ENCODE results near the gene RAB30.

The RAB30 gene, protein sequence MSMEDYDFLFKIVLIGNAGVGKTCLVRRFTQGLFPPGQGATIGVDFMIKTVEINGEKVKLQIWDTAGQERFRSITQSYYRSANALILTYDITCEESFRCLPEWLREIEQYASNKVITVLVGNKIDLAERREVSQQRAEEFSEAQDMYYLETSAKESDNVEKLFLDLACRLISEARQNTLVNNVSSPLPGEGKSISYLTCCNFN

DNA sequence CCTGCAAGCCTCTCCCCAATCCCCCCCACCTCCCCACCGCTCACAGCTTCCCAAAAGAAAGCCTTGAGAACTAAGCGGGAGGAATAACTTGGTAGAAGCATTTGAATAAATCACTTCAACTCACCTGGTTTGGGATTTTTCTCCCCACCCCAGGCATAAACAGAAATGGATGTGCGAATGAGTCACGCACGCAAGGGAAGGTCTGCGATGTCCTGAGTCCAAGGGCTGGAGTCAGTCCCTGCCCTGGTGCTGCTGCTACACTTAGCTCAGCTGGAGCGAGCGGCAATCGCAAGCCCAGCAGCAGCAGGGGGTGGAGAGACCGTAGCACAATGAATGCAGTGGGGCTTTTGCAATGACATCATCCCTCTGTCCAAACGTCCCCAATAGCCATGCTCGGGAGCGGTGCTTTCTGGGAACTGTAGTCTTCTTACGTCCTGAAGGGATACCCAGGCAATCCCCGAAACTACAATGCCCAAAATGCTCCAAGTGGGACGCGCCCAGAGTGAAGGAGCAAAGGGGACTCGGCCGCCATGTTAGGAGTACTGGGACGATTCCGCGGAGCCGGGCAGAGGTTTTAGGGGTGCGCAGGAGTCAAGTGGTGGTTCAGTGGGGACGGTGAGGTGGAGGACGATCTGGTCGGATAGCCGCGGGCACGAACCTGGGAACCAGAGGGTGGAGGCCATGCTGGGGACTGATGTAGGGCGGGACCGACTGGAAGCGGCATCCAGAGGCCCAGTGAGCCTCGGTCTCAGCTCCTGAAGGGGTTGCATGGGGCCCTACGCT is at the start of gene RAB30:
Gene RAB30 (minus strand): TSS at position 331 of the 783 bp plus-strand sequence. CDS start 74,581 bp downstream, outside the sequence.
- FAIRE-seq: peak; percentile 90
- DNase-seq (ENCODE audit: low spot score): peak; percentile 99

DNA sequence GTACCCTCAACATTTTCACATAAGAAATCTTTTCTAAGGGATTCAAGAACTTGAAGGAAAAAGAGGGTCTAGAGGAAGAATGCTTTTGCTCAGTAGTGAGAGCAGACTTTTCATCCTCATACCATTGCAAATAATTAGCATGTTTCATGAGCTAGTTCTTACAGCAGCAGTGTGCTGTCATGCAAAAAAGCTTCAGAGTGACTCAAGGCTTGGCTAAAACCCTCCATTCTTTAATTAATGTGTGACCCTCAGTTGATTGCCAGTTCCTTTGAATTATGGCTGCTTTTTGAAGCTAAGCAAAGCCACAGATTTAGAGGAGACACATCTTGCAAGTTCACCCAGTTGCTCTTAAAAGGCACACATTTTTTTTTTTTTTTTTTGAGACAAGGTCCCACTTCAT is 48.6 kb upstream of the RAB30 start:
- FAIRE-seq: no peak
- no peak for DNase-seq (ENCODE audit: low spot score)

DNA sequence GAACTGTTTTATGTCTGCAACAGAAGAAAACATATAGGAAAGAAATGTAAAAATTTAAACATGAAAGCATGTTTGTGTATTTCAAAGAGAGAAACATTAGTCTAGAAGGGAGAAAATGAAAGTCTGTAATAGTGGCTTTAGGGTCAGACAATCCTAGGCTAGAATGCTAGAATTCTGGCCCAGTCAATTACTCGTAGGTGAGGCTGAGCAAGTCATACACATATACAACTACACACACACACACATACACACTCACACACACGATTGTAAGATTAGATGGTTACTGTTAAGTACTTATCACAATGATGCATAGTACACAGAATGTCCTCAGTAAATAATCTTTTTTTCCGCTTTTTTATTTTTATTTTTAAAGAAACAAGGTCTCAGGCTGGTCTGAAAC is 47.5 kb upstream of the RAB30 start:
- FAIRE-seq: no peak
- DNase-seq (ENCODE audit: low spot score): no peak

DNA sequence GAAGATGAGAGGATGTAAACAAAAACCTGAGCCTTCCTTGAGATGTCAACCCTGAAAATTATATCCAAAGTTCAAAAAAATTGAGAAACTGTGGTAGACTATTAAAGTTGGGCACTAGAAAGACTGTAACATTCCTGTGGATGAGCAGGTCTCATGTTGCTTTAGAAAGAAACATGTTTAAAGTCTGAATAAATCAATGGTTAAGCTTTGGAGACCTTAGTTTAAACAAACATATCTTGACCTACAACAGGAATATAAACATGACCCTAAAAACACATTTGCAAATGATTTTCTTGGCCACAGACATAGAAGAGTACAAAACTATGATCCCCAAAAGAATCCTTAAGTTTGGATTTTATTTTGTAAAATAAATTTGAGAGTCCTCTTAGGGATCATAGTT is 47.1 kb upstream of the RAB30 start:
- FAIRE-seq: no peak
- DNase-seq (ENCODE audit: low spot score): no peak

DNA sequence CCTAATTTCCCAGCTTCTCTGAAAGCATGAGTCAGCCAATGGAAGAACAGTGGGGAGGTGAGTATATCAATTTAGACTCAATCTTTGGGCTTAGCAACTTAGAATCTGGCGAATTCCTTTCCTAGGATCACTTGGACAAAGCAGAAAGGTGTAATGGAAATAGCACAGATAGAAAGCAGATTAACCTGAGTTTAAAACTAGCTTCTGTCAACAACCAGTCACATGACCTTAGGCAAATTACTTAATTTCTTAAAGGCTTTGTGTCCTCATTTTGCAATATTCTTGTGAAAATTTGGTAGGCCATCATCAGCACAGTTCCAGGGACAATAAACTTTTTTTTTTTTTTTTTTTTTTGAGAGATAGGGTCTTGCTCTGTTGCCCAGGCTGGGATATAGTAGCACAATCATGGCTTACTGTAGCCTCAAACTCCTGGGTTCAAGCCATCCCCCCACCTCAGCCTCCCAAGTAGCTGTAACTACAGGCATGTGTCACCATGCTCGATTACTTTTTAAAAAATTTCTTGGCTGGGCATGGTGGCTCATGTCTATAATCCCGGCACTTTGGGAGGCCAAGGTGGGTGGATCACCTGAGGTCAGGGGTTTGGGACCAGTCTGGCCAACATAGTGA is 44.4 kb upstream of the RAB30 start:
- FAIRE-seq (no peak), DNase-seq (ENCODE audit: low spot score) (no peak)

DNA sequence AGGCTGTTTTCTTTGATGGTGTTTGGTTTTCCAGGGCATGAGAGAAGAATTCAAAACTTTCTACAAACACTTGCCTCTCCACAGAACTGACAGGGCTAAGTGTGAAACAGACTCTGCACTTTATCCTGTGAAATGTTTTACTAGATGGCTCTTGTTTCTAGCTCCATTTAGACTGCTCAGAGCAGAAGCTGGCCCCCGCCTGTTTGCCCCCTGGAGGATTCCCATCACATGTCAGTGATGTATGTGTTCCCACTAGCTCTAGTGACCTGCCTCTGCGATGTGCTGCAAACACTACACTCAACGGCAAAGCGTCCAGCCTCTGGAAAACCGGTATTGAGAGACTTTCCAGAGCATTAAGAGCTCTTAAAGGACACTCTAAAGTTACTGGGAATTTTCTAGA is 43.9 kb upstream of the RAB30 start:
- no peak for DNase-seq (ENCODE audit: low spot score)
- FAIRE-seq: no peak

DNA sequence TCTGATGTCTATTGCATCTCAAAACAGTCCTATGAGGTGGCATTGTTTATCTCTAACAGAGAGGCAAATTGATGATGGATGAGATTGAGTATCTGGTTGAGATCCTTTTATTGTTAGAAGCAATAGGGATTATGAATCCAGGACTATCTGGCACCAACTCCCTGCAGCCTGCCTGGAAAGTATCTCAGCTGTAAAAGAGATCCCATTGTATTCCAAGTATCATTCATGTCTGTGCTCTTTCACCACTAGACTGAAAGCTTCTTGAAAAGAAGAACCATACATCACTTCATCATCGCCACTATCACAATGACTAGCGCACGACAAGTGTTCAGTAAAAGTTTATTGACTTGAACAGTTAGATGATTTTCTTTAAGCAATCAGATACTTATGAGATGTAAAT is 43.3 kb upstream of the RAB30 start:
- DNase-seq (ENCODE audit: low spot score): no peak
- no peak for FAIRE-seq

DNA sequence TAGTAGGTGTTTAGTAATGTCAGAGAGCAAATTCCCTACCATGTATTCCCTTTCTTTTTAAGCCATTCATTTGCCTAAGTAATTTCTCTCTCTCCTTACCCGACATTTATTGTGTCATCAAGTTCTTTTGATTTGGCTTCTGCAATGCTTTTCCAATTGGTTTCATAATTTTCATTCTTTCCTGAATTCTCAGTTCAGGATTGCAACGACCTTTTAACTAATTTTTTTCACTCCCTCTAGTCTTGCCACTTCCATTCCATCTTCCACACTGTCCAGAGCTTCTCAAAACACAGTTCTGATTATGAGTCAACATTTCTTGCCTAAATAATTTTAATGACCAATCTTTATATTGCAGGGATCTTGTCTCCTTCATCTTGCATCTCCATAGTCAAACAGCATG is 41.2 kb upstream of the RAB30 start:
- FAIRE-seq (no peak), DNase-seq (ENCODE audit: low spot score) (no peak)

DNA sequence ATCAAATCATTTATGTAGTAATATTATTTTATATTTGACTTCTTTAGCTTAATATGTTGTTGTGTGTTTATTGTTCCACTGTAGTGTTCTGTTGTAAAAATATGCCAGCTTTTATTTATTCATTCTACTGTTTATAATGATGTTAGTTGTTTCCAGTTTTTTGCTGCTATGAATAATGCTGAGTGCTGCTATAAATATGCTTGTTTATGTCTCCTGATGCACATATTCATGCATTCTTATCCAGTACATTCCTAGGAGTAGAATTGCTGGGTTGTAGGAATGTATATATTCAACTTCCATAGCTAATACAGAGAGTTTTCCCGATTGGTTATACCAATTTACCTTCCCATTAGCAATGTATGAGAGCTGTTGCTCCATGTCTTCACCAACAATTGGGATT is 33.5 kb upstream of the RAB30 start:
- FAIRE-seq (no peak), DNase-seq (ENCODE audit: low spot score) (no peak)

DNA sequence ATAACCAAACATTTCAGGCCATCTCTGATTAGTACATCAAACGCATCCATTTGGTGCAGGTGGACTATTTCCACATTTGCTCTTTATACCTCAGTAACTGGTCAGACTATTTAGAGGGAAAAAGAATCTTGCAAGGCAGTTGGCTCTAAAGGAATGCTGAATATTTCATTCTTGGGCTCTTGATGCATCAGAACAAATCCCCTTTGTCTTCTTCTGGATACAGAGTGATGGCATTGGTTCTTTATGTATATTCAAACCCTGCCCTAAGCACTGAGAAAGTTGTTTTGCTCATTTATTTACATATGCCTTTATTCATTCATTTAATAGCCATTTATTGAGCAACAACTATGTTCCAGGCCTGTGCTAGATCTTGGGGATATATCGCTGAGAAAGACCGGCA is 31.1 kb upstream of the RAB30 start:
- FAIRE-seq: peak; percentile 69

DNA sequence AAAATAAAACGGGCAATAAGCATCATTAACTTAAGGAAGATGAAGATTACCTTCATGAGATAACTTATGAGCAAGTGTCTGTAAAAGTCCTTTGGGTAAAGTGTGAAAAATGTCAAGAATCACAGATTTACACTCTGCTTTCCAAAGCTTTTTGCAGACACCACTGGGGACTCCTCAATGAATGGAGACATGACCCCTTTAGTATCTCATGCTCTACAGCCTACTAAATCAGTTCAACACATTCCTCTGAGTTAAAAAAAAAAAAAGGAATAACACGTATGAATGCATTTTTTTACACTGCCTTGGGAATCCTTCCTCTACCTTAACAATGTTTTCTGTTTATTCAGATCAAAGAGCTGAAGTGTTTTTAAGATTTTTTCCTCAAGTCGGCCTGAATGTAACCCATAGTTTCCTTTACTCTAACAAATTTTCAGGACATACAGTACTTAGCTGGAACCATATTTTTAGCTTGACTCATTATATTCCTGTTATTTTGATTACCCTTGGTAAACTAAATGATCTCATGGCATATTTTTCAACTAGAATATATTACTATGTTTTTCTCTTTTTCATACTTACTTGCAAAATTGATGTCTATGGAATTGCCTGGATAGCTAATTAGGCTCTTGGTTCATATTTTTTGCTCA is 25.9 kb upstream of the RAB30 start:
- no peak for DNase-seq (ENCODE audit: low spot score)
- FAIRE-seq: no peak

More for the DNA sequence above, 31.1 kb upstream of the RAB30 start:
- no peak for DNase-seq (ENCODE audit: low spot score)

DNA sequence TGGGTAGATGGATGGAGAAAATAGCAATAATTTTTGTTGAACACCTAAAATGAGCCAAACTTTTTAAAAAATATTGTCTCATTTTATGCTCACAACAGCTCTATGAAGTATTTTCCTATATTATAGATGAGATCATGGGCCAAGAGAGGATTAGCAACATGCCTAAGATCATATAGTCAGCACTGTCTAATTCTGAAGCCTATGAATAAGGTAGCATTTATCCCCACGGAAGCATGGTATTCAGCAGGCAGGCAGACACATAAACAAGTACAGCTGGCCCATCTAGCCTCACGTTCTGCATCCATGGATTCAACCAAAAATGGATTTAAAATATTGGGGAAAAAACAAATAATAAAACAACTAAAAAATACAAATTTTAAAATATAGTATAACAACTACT is 21.9 kb upstream of the RAB30 start:
- FAIRE-seq (no peak), DNase-seq (ENCODE audit: low spot score) (no peak)

DNA sequence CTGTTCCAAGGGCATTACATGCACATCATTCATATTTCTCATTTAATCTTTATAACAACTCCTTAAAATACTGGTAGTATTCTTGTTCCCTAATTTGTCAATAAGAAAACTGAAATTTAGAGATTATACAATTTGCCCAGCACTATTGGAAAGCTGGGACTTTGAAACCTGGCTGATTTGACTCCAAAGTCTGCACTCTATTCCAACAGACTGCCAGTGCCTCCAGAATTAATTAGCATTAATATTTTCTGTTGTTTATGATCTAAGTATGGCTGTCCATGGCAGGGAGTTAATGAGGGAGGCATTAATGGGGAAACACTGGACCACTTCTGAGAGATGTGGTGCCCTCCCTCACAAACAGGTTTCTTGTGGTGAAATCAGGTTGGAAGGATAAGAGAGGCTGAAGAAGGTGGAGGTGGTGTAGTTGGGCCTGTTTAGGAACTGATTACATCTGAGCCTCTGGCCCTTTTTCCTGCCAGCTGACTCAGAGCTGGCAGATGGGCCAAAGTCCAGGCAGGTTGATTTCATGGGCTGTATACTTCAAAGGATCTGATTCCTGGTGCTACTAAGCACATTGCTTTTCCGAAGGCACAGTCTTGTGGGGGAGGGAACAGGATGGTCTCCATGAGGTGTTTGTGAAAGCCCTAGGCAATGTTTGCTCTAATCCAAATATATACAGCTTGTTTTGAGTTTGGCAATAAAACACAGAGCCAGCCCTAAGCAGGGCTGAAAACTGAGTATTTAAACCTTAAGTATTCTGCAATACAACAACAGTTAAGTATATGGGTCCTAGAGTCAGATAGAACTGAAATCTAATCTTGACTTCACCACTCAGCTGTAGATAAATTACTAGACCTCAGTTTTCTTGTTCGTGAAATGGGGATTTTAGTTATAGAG is 21.0 kb upstream of the RAB30 start:
- no peak for DNase-seq (ENCODE audit: low spot score)
- FAIRE-seq: no peak

DNA sequence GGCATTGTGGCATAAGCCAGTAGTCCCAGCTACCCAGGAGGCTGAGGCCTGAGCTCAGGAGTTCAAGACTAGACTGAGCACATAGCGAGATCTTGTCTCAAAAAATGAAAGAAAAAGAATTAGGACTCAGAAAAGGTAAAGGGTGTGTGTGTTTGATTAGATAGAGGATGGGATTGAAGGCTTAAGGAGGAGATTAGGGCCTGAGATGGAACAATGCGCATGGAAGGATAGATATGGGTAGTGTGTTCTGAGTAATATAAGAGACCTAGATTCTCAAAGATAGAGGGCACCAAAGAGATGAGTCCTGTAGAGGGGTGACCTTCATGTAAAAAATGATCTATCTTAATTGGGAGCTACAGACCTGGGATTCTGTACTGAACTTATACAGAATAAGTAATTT is 17.3 kb upstream of the RAB30 start:
- FAIRE-seq: no peak
- DNase-seq (ENCODE audit: low spot score): no peak

DNA sequence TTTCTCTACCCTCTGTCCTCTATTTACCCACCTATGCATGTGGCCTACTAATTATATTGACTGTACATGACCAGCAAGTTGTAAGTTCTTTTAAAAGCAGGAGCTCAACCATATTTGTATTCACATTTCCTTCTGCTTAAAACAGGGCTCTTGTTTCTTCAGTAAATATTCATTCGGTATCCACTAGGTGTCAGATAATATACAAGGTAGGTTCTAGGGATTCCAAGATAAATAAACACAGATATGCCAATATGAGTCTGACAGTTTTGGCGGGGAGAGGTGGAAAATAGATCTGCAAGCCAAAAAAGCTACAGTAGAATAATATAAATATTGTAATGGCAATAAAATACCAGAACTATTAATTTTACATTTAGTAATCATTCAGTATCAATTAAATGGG is 15.3 kb upstream of the RAB30 start:
- no peak for FAIRE-seq
- DNase-seq (ENCODE audit: low spot score): no peak

DNA sequence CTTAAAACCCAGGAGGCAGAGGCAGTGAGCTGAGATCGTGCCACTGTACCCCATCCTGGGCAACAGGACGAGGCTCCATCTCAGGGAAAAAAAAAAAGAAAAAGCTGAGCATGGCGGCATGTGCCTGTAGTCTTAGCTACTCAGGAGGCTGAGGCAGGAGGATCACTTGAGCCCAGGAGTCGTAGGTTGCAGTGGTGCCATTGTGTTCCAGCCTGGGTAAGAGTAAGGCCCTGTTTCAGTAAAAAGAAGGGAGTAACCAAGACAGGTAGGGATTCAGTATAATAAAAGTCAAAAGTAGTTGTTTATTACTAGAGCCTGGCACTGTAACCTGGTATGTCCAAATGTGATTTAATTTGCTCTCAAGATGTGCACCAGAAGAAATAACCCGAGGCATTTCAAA is 8.1 kb upstream of the RAB30 start:
- DNase-seq (ENCODE audit: low spot score) (no peak), FAIRE-seq (no peak)

DNA sequence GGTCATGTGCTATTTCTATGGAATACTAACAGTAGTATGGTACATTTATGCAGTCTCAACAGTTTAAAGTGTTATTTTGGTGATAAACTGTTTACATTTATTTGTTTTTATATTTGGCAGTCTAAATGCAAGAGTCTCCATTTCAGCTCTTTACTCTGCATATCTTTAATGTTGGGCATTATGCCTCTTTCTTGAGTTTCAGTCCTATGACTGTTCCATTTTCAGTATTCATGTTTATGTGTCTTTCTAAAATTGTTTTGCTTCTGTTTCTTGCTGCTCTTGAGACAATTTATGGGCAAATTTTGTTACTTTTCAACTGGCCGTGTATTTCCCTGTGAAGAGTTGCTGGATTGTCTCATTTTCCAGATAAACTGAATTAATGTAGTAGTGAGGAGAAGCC is 6.6 kb upstream of the RAB30 start:
- FAIRE-seq (no peak), DNase-seq (ENCODE audit: low spot score) (no peak)

DNA sequence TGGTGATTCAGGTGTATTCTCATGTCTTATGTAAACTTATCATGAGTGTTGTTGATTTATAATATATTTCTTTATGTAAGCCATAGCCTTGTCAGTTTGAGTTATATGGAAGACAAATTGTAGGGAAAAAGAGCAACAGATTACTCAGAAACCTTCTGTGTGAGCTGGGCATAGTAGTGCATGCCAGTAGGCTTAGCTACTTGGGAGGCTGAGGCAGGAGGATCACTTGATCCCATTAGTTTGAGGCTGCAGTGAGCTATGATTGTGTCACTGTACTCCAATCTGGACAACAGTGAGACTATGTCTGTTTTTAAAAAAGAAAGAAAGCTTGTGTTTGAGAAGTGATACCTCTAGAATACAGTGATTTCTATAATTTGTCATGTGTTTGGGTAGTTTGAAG is 2.2 kb upstream of the RAB30 start:
- FAIRE-seq (no peak), DNase-seq (ENCODE audit: low spot score) (no peak)

DNA sequence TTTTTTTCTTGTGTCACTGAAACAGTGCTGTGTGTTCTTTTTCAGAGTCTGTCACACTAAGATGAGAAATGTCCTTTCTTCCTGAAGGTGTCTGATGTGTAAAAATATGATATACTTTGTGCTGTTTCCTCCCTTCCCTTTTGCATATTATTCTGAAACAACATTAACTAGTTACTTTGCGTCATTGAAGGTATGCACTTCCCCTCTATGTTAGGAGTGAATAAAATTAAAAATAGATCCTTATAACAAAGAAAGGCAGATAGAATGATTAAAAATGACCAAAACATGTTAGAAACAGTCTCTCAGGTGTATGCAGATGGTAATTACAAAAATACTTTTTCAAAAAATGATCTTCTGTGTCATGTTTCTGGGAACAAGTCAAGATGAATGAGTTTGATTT is 1.6 kb upstream of the RAB30 start:
- FAIRE-seq (no peak), DNase-seq (ENCODE audit: low spot score) (no peak)

DNA sequence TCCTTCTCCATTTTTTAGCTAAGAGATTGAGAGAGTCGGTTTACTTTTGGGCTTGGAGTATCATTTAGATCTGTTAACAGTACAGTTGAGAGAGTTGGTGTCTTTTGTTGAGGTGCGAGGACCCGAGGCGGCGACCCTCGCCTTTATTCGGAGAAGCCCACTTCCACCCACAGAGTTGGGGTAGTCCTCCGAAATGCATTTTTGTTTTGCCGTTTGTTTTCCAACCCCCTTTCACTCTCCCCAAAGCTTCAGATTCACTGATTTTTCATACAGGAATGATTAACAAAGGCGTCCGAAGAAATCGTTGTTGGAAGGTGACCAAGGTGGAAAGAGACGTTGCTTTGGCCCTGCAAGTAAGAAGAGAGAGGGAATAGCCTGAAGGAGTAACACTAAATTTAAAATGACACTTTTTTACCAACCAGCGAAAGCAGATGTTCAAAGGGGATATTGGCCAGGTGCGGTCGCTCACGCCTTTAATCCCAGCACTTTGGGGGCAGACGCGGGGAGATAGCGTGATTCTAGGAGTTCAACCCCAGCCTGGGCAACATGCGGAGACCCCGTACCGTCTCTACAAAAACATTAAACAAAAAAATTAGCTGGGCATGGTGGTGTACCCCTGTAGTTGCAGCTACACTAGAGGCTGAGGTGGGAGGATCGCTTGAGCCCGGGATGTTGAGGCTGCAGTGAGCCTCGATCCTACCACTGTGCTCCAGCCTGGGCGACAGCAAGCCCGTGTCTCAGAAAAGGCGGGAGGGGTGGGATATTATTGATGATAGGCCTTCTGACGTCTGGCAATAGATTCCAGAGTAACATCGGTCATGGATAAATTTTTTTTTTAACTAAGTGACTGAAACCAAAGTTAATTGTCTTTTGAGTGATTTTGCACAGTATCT is 899 bp upstream of the RAB30 start:
- DNase-seq (ENCODE audit: low spot score): no peak
- FAIRE-seq: no peak
